GM12801 (cell line): ENCODE results near the gene TYW3.

Source experiments
- TF ChIP-seq, protein P1 (sequence below): IDR thresholded peaks from one replicate; pipeline ENCODE4 v1.5.1; 2011; ENCODE audit warnings: control low read depth; ENCODE audit not compliant: insufficient read length; ENCODE audit errors: extremely low read depth

Gene TYW3, protein sequence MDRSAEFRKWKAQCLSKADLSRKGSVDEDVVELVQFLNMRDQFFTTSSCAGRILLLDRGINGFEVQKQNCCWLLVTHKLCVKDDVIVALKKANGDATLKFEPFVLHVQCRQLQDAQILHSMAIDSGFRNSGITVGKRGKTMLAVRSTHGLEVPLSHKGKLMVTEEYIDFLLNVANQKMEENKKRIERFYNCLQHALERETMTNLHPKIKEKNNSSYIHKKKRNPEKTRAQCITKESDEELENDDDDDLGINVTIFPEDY

DNA sequence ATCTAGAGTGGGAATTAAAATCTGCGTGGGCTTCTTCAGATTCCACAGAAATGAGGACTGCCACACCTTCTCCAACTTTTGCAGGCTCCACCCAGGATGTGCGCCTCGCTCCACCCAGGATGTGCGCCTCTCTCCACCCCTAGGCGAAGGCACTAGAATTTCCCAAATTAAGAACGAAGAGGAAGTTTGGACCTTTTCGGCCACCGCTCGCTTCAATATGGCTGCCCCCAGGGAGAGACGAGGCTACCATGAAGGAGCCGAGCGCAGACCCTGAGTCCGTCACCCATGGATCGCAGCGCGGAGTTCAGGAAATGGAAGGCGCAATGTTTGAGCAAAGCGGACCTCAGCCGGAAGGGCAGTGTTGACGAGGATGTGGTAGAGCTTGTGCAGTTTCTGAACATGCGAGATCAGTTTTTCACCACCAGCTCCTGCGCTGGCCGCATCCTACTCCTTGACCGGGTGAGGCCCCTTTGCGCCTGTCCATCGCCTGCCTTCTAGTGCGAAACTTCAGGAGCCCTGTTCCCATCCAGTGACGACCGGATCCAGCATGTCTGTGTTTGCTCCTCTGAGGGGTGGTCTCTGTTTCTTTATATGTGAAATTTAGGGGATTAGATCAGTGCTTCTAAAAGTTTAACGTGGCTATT is at the start of gene TYW3, which contains the start of gene CRYZ:
TSS of gene TYW3 (plus strand) at position 193 of the 644 bp plus-strand sequence. CDS start at position 286, 93 bp downstream.
TSS of gene CRYZ (minus strand) at position 91 of the 644 bp plus-strand sequence. CDS start 8,229 bp downstream, outside the sequence.
- TF ChIP-seq, protein P1, sequence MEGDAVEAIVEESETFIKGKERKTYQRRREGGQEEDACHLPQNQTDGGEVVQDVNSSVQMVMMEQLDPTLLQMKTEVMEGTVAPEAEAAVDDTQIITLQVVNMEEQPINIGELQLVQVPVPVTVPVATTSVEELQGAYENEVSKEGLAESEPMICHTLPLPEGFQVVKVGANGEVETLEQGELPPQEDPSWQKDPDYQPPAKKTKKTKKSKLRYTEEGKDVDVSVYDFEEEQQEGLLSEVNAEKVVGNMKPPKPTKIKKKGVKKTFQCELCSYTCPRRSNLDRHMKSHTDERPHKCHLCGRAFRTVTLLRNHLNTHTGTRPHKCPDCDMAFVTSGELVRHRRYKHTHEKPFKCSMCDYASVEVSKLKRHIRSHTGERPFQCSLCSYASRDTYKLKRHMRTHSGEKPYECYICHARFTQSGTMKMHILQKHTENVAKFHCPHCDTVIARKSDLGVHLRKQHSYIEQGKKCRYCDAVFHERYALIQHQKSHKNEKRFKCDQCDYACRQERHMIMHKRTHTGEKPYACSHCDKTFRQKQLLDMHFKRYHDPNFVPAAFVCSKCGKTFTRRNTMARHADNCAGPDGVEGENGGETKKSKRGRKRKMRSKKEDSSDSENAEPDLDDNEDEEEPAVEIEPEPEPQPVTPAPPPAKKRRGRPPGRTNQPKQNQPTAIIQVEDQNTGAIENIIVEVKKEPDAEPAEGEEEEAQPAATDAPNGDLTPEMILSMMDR = no peak

DNA sequence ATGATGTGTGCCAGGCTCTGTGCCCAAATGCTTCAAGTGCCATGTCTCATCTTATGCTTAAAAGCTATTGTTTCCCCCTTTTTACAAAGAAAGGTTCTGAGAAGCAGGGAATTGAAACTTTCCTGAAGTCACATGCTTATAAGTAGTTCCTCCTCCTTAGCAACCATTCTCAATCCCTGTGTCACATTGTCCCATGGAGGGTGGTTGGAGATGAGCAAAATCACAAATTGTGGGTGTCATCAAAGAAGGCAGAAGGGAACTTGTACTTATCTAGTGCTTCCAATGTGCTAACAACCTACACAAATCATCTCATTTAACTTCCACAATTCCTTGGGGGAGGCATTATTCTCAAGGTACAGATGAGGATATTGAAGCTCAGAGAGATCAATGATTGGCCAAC is 49.3 kb upstream of the TYW3 start:
- TF ChIP-seq, protein P1 = no peak

DNA sequence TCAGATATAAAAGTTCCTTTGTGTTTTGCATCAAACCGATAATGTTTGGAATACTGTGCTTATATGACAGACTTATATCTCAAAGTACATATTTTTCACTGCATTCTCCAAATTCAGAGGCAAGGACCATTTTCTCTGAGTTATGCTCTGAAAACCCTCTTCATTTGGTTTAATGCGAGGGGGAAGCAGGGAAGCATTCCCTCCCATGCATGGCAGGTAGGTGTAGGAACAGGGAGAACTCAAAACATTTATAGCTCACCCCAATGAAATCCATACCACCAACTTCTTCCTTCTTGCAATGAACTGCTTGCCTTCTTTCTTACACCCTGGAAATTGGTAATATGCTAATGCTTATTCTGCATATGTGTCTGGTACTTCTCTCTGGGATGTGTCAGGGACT is 48.7 kb upstream of the TYW3 start:
- TF ChIP-seq, protein P1 = no peak

DNA sequence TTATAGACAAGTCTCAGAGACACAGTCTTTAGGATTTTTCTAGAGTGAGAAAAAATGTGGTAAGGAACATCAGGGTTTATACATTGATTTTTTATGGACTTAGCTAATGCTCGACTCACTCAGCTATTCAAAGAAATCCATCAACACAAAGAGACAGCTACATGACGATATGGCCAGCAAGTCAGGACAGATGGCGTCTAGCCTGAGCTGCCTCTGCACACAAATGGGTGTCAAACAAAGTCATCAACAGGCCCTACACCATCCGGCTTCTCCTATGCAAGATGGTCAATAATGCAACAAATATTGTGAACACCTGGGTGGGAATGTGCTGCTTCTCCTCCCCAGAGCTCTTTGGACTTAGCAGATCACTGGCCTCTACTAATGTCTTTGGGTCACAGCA is 46.0 kb upstream of the TYW3 start:
- TF ChIP-seq, protein P1 = no peak

DNA sequence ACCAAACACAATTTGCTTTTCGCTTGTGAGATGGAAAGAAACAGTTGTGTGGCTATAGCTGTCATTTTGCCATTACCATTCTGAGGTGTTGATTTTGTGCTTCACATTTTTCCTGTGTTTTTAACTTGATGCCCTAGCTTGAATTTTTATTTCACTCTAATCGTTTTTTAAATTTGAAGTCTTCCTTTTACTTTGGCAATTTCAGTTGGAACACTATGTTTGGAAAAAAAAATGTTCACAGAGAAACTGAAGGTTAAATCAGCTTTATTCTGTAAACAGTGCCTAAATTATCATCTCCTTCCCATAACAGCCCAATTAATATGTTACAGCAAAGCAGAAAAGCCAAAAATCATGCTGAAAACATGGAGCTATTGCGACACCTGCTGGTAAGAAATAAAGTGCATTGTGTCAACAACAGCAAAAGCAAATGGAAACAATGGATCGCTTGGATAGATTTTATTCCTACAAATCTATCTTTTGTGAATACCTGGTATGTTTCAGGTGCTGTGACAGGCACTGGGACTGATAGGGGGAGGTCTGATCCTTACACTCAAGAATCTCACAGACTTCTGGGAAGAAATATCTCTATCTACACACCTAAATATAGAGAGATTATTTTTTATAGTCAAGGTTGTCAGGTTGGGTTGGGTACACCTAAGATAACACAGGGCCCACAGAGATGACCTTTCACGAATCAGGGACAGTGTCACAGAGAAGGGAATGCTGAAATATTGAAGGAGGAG is 43.2 kb upstream of the TYW3 start:
- TF ChIP-seq, protein P1 = no peak

DNA sequence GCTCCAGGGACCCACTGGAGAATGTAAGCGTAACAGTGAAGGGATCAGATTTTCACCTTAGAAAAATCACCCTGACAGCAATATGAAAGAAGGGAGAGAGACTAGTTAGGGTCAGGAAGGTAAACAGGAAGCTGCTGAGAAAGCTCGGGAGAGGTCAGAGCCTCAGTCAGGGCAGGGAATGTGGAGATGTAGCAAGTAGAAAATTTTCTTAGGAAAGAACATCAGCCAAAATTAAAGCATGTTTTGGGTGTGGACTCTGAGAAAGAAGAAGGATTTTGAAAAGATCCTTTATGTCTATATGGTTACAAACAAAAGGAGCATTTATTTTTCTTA is 42.6 kb upstream of the TYW3 start:
- TF ChIP-seq, protein P1 = no peak

DNA sequence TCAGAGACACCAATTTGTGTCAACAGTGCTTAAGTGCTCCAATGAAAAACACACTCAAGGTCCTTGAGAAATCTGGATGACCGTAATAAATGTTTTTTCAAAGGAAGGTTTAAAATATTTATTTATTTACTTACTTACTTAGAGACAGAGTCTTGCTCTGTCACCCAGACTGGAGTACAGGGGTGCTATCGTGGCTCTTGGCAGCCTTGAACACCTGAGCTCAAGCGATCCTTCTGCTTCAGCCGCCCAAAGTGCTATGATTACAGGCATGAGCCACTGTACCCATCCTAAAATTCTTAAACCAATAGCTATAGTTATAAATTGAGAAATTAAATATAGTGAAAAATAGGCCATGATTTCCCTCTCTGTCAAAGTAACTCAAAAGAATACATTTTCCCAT is 42.0 kb upstream of the TYW3 start:
- TF ChIP-seq, protein P1 = no peak
